ENCODE results near the gene MCRIP1.

MCRIP1 gene

GRCh38 chr17:81860756-81861568 lies 27.9 kb upstream of the MCRIP1 start:
- FAIRE-seq, result no peak

- FAIRE-seq, result no peak
Observed at GRCh38 chr17:81859906-81860755, 27.0 kb upstream of the MCRIP1 start, which contains the start of gene P4HB. TSS of gene P4HB (minus strand) at chr17:81860535. CDS start at chr17:81860471, 64 bp downstream.

GRCh38 chr17:81858967-81859905 lies 26.1 kb upstream of the MCRIP1 start:
- no peak for FAIRE-seq

GRCh38 chr17:81858170-81858966 lies 25.3 kb upstream of the MCRIP1 start:
- no peak for FAIRE-seq

GRCh38 chr17:81854974-81855774 lies 22.1 kb upstream of the MCRIP1 start:
- no peak for FAIRE-seq

- no peak for FAIRE-seq
Observed at GRCh38 chr17:81852237-81852636, 19.1 kb upstream of the MCRIP1 start.

- no peak for FAIRE-seq
Observed at GRCh38 chr17:81851423-81851822, 18.3 kb upstream of the MCRIP1 start.

GRCh38 chr17:81849457-81849856 lies 16.4 kb upstream of the MCRIP1 start:
- FAIRE-seq, result no peak

GRCh38 chr17:81846743-81847689 lies 13.9 kb upstream of the MCRIP1 start:
- FAIRE-seq, result no peak

- no peak for FAIRE-seq
Observed at GRCh38 chr17:81845881-81846742, 13.0 kb upstream of the MCRIP1 start.

GRCh38 chr17:81845361-81845760 lies 12.3 kb upstream of the MCRIP1 start:
- FAIRE-seq, result no peak

GRCh38 chr17:81844887-81845286 lies 11.8 kb upstream of the MCRIP1 start:
- FAIRE-seq, result no peak

GRCh38 chr17:81844327-81844851 lies 11.3 kb upstream of the MCRIP1 start:
- FAIRE-seq, result no peak

- no peak for FAIRE-seq
Observed at GRCh38 chr17:81843713-81844326, 10.7 kb upstream of the MCRIP1 start.

GRCh38 chr17:81842725-81843504 lies 9.8 kb upstream of the MCRIP1 start:
- FAIRE-seq, result no peak

GRCh38 chr17:81842378-81842724 lies 9.3 kb upstream of the MCRIP1 start:
- FAIRE-seq, result no peak

GRCh38 chr17:81841866-81842265 lies 8.8 kb upstream of the MCRIP1 start:
- no peak for FAIRE-seq

Measured in colon (tissue), 2 donors.